Measurements from ENCODE around the gene CAMK2B.
A peak's percentile ranks its signal among the peaks of the same experiment; 100 is the strongest.

CAMK2B gene

DNA sequence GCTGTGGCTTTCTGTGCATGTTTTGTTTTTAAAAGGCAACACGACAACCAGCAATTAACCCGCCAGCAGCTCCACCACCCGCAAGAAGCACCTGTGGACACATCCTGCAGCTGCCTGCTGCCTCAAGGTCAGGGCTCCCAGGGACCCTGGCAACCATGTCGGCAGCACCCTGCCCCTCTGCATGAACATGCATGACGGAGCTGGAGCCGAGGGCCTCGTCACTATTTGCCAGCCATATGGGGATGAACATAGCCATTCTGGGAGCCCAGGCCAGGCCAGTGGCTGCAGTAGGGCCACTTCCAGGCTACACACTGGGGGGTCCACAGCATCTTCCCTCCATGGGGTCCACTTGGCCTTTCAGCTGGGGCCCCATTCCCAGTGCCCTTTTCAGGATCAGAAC lies 52.9 kb downstream of the CAMK2B start:
- DNase-seq = no peak

DNA sequence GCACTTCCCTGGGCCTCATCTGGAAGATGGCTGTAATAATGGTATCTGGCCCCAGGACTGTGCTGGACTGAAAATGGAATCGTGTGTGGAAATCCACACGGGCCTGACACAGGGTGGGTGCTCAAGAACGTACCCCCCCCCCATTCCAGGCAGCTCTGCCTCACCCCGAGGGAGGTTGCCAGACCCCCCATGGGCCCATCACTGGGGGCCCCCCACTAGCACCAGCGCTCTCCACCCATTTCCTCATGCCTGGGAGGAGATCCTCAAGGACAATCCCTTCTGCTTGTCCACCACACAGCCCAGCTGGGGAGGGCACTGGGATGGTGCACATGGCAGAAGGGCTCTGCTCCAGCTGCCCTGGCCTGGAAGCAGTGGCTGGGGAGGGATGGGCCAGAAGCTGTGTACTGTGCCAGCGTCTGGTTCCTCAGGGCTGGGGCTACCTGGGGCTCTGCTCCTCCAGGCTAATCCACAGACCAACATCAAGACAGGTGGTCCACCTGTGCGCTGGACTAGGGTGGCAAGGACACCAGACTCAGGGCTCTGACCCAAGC lies 55.4 kb downstream of the CAMK2B start:
- no peak for DNase-seq

DNA sequence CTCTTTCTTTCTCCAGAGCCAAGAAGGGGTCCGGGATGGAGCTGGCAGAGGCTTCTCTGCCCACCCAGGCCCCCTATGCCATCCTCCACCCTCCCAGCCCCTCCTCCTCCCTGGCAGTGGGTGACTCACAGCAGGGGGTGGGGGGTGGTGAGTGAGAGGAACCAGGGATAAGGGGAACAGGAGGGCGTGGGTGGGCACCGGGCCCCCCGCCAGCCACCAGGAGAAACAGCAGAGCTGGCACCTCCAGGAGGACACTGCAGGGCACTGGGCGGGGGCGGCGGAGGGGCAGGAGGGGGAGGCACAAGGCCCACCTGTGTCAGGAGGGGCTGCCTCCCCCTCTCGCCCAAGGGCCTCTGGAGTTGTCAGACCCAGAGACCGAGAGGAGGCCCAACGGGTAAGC lies 56.0 kb downstream of the CAMK2B start:
- DNase-seq = no peak

DNA sequence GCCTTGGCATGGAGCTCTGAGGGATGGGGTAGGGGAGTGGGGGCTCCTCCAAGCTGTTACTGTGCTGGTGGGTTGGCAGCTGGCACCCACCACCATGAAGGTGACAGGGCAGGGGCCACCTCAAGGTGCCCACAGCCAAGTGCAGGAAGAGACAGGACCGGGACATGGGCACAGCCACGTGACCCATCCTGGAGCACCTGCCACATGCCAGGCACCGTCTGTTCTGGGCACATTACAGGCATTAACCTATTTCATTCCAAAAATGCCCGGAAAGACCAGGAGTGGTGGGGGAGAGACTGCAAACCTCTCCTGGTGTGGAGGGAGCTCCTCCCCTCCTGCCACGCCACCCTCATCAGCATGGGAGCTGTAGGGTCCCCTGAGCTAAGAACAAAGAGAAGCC lies 56.7 kb downstream of the CAMK2B start:
- DNase-seq = no peak

DNA sequence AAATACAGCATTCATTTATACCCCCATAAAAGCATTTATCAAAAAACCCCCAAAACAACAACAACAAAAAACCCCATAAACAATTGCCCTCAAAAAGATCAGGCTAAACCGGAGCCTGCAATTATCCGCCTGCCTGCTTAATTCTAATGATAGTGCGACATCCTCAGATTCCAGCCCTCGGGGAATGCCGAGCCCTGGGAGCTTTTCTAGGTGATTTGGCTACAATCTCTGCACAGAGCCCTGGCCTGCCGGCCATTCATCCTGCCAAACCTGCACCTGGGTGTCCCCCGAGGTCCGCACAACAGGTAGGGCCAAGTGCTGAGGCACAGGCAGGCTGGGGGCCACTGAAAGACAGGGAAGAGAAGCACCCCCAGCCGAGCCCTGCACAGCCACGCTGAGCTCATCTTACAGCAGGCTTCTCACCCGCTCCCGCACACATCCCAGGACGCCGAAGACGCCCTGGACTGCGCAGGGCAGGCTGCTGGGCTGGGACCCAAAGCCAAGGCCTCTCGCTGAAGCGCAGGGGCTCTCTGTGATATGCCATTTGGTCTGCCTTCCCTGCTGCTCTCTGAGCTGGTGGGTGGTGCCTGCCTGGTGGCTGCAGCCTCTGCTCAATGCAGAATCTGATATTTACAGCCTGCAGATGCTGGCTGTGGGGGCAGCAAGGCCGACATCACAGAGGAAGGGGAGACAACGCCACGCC lies 57.5 kb downstream of the CAMK2B start:
- no peak for DNase-seq

DNA sequence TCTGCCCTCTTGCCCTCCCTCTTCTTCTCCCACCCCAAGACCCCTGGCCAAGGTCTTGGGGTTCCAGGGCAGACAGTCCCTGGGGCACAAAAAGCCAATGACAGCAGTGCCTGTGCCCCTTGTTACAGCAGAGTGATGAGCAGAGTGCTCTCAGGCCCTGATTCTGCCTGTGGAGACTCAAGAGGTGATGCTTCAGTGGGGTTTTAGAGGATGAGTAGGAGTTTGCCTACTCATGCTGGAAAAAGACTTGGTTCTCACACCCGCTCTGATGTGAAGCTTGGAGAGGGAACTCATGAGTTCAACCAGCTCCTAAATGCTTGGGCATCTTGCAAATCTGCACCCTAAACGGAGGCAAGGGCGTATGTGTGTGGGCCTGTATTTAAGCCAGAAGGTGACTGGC lies 58.2 kb downstream of the CAMK2B start:
- DNase-seq = no peak

DNA sequence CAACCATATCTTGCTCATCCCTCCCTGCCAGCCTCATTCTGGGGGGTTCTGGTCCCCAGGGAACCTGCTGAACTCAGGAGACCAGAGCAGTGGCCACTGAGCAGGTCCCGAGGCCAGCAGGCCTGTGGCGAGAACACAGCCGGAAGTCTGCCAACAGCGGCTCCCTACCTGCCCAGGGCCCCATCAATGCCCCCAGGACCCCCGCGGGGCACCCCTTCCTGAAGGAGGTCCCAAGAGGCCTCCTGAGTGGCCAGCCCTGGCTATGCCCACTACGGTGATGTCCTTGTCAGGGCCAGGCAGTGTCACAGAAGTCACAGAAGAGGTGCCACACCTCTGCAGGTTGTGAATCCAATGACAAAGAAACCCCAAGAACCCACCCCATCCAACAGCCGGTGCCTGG lies 58.9 kb downstream of the CAMK2B start:
- no peak for DNase-seq

DNA sequence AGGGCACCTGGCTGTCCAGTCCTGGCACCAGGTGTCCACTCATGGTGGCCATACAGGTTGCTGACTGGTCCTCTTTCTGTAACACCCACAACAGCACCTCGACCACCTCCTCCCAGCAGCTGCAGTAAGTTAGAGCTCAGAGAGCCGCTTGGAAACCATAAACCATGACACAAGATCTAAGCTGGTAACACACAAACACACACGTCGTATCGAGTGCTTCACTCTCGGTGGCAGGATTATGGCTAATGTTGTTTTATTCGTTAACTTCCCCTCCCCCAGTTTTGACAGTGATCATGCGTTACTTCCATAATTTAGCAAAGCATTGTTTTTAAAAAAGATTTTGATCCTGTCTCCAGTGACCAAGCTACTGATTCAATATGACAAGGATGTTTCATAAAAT lies 59.7 kb downstream of the CAMK2B start:
- no peak for DNase-seq

DNA sequence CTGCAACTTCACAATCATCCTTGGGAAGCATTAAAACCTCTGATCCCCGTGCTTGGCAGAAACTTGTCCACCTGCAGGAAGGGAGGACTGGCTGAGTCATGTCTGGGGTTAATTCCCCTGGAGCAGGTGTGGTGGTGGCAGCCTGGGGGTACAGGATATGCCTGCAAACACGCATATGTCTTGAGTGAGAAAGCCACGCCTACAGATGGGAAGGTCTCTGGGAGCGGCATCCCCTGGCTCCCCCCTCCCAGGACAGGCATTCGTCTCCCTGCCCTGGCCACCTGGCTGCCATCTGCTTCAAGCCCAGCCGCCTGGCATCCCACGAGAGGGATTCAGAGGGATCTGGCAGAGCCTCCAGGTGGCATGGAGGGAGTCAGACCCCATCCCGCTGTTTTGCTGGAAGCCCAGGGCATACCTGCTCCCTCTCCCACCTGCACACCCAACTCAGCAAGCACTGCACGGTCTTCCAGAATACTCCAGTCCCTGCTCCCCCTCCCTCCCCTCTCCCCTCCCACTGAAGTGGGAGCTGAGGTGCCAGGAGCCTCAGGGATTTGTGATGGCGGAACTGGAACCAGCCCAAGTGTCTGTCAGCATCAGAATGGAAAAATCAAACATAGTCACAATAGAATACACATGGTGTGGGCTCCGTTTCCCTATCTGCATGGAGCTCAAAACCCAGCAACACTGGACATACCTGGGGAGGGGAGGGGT lies 61.0 kb downstream of the CAMK2B start:
- DNase-seq = peak; percentile 81

DNA sequence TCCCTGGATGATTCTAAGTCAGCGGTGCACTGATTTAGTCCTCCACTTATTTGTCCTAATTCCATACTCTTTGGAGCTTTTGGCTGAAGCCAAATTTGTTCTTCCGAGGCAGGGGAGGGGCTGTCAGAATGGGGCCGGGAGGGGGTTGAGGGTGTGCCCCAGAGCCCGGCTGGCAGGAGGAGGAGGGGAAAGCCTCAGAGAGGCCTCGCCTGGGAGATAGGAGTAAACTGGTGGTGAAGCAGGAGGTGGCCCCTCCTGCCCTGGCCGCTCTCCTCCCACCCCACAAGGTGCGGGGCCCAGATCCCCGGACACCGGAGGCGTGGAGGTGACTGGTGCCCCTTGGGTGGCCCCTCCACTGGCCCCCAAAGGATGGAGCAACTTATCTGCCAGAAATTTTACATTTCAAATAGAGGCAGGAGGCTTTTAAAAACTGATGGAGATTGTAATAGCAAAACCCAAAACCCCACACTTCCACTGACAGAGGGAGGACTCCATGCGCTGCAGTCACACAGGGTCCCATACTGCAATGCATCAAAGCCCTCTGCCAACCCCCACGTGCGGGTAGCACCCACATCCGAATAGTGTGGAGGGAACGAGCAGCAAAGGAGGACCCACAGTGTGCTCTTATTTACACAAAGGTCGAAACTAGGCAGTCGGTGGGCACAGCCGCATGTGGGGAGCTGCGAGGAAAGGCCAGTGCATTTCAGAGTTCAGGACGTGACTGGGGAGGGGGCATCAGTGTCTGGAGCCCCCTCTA lies 61.9 kb downstream of the CAMK2B start:
- DNase-seq = no peak

DNA sequence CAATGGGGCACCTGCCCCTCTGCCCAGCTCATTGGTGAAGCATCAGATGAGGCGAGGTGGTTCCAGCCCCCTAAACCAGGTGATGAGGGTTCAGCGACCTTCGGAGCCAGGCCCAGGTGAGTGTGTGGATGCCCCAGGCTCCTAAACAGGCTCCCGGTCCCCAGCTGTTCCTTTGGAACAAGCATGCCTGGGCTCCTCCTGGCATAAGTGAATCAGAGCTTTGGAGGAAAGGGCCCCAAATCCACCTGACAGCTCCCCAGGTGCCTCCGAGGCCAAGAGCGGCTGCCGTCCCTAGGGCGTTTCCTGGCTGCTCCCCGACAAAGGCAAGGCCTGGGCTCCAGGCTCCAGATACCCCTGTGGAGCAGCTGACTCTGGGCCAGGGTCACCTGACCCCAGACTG lies 63.4 kb downstream of the CAMK2B start:
- DNase-seq = no peak

DNA sequence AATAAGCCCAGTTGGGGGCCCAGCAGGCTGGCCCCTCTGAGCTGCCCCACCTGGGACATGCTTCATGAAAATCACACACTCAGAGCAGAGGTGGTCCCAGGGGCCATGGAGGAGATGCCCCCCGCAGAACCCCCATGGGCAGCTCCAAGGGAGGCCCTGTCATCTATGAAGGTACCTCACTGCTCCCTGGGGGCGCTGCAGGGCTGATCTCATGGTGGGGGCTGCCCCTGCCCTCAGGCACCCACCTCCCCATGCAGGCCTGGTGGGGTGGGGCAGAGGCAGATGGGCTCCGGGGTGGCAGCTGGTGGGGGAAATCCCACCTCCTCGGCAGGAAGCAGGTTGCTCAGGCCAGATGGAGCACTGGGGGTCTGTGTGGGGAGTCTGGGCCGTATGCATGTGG lies 64.2 kb downstream of the CAMK2B start:
- no peak for DNase-seq

DNA sequence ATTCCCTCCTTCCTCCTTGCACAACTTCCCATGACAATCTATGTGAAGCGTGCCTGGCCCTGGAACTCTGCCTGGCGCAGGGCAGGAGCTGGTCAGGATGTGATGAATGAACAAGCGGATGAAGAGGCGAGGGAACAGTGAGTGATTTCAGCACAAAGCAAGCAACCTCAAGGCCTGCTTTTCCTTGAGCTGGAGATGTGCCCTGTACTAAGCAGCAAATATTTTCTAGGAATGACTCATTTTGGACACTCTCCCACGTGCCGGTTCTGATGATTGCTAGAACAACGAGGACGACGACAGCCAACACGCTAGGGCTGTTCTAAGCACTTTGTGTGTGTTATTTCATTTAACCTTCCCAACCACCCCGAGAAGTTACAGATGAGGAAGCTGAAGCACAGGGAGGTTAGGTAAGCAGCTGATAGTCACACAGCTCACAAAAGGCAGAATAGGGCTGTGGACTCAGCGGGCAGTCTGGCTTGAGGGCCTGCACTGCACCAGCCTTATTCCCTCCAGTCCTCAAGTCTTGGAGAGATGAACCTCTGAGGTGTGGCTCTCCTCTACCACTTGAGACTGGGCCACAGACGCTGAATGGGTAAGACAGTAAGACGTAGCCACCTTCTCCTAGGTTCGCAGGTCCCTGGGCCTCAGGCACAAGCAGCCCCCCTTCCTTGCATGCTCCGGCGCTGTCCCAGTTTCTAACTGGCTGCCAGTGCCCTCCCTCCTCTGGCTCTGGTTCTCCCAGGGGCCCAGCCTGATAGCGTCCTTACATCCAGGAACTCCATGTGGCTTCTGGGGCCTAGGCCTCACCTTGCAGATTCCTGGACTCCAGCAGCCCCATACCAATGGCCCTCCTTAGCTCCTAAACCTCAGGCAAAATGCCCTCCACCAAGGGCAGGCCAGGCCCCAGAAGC lies 65.6 kb downstream of the CAMK2B start:
- no peak for DNase-seq

DNA sequence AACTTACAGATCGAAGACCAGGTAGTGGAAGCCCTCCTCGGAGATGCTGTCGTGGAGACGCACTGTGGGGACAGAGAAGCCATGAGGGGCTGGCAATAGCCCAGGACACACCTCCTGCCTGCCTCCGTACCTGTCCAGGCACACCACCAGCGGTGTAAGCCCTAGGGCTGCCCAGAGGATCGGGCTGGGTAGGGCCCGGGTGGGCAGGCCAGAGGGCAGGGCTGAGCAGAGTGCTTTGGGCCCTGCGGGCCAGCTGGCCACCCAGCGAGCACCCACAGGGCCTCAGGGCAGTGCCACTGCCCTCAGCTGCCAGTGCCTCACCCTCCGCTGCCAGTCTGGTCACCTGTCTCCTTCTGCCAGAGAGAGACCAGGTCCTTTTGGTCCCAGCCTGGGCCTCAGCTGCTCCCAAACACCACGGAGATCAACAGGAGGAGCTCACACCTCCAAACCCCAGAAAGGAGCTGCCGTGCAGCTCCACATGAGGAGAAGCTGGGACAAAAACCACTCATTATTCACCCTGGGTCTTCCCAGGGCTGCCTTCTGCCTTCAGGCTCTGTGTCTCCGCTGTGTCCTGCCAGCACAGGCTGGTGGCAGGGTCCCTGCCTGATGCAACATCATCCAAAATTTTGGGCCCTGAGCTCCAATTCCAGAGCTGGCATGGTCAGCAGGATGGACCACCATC lies 66.4 kb downstream of the CAMK2B start:
- no peak for DNase-seq

DNA sequence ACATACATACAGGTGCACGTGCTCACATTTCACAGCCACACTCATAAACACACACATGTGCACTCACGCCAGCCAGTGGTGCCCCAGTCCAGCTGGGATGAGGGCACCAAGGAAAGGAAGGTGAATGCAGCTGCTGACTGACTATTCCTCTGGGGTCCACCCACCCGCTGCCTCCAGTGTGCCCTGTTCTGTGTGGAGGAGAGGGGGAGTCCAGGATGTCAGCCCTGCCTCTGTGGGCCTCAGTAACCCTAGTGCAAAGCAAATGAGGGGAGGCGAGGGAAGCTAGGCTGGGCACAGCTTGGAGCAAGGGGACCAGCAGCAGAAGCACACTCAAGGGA lies 67.0 kb downstream of the CAMK2B start:
- DNase-seq = no peak

DNA sequence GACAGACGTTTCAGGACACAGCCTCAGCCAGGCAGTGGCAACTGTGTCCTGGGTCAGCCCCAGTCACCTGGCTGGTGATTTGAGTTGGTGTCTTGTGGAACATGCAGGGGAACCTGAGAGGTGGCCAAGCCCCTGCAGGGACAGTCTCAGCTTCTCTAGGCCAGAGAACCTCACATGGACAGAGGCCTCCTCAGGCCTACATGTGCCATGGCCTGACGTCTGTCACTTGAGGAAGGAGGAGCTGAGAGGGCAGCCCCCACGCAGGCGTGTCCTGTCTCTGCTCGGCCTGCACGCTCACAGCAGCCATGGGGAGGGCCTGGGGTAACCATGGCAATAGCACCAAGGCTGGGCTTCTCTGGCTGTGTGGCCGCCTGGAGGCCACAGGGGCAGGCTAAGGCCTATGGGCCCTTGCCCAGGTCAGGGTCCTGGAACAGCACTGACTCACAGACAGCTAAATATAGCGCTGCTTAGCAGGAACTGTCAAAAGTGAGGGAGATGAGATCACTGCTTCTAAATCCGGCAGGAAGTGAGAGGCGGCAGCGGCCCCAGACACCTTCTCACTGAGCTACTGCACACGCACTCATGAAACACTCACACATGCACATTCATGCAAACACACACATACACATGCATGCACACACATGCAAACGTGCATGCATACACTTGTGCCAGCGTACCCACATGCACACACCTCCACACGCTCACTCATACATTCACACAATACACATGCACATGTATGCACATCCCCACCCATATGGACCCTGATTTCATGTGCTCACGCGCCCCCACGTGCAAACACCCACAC lies 67.6 kb downstream of the CAMK2B start:
- DNase-seq = no peak

DNA sequence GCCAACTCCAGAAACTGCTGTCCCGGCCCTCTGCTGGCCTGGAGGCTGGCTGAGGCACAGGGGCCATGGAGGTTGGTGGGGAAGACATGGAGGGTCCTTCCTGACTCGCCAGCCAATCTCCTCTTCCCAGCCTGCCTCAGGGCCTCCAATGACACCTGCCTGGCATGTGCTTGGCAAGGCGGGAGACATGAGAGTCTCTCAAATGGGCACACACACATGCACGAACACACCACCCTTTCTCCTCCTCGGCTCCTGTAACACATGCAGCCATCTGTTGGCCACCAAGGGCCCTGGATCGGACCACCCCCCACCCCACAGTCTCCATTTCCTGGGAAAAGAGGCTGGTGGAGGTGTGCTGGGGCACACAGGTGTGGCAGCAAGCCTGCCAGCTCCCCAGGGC lies 68.2 kb downstream of the CAMK2B start:
- no peak for DNase-seq

DNA sequence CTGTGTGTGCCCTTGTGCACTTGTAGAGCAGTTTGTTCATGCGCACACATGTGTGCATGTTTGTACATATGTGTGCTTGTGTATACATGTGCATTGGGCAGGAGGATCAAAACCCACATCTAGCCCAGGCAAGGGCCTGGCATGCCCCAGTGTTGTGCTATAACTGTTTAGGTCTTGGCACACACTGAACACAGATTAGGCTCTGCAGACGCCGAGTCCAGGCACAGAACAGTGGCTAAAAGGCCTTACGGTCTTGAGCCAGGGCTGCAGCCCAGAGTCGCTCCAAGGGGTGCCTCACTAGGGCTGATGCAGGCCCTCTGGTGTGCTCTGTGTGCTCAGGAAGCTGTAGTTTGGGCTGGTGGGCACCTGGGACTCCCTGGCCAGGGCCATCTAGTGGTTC lies 68.9 kb downstream of the CAMK2B start:
- no peak for DNase-seq

DNA sequence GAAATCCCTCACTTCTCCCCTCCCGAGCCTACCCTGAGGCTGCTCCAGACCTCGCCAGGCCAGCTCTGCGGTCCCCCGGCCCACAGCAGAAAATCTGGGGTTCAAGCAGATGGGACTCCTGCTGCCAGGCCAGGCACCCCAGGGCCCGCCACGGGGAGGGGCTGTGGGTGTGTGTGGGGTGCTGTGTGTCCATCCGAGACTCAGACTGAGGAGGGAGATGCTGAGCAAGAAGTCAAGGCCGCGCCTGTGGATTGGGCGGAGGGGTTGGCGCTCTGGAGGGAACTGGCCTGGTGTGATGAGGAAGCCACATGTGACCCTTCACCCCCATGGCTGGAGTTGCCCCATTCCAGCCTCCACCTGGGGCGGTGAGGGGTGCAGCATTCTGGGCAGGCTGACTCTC lies 73.5 kb downstream of the CAMK2B start:
- DNase-seq = no peak

DNA sequence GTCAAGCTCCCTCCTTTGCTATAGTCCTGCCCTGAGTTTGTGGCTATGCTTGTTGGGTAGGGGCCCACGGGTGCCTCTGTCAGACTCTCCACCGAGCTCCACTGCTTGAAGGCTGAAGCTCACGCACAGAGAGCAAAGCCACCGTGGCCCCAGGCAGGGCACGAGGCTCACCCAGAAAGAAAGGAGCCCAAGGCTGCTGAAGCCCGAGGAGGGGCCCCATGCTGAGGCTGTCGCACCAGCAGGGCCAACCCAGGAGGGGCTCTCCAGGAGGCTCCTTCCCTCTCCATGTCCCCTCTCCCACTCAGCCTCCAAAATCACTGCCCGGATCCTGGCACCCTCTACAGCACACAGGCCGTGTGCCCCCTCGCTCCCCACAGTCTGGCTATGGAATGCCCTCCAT lies 74.1 kb downstream of the CAMK2B start:
- no peak for DNase-seq

DNA sequence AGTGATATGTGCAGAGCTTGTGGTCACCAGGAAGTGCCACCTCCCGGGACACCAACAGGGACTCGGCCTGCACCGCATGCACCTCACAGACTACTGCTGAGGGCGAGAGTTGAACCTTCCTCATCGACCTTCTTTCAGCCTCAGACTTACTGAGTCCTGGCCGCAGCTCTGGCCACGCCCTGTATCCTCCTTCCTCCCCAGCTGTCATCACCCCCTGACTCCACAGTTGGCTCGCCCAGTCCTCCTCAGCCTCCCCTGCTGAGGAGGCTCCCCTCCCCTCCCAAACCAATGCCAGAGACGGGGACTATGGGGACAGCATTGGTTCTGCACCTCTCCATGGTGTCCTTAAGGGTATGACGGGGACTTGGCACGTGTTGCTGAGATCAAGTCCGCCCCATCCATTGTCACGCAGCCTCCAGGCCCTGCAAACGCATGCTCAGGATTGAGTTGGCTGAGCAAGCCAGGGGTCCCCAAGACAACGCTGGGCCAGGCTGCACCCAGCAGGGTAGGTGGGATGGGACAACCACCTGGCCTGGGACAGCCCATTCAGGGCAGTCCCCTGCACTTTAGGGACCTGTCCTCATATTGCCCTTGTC lies 75.7 kb downstream of the CAMK2B start:
- no peak for DNase-seq
